8988T (cell line): Measurements from ENCODE around the gene TMEM176B.
"Not testable (repeated sequence)": the region's sequence is repeated elsewhere in the genome, so short reads cannot be mapped to it uniquely, and the experiment has no call there.

Experiments
- DNase-seq: peaks from one replicate; pipeline ENCODE4 v3.0.0; 2011

TMEM176B gene

GRCh38 chr7:150788474-150789269, 11.5 kb downstream of the TMEM176B start:
- DNase-seq = no peak

- DNase-seq = no peak
These were observed 12.6 kb downstream of the TMEM176B start for GRCh38 chr7:150787321-150788281.

GRCh38 chr7:150784954-150785353, 15.2 kb downstream of the TMEM176B start:
- DNase-seq = no peak

GRCh38 chr7:150784120-150784736, 15.9 kb downstream of the TMEM176B start:
- DNase-seq = no peak

- DNase-seq = no peak
These were observed 18.2 kb downstream of the TMEM176B start for GRCh38 chr7:150781961-150782360.

DNA sequence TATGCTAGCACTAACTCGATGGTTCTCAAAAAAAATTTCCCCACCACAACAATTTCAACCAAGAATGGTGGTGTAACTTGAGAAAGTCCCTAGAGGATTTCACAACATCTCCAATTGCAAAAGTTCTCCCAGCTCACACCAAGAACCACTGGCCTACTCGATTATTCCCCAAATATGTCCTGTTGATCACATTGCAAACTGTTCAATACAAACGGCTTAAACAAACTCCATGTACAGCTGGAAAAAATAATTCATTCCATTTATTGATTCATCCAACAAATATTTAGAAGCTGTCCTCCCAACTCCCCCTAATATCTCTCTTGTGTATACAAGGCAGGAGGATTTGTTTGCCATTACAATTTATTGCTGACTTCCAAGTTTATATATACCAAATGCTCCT, 19.1 kb downstream of the TMEM176B start:
- no peak for DNase-seq

DNA sequence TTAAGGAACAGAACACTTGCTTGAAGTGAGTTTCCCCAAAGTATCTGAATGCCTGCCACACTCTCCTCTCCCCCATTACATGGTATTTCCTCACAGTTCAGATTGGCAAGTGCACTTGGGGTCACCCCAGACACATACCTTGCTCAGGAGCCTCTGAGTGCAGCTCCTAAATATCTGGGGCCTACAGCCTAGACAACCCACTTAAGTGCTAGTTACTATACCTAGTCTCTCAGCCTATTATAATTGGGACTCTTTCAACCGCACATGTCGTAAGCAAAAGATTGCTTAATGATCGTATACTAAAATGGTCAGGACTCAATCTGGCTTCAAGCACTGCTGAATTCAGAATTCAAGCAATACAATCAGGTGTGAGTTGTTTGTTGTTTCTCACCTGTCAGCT, 19.9 kb downstream of the TMEM176B start:
- DNase-seq = no peak

- peak; percentile 14 for DNase-seq
These were observed 21.3 kb downstream of the TMEM176B start for GRCh38 chr7:150778738-150779301.

DNA sequence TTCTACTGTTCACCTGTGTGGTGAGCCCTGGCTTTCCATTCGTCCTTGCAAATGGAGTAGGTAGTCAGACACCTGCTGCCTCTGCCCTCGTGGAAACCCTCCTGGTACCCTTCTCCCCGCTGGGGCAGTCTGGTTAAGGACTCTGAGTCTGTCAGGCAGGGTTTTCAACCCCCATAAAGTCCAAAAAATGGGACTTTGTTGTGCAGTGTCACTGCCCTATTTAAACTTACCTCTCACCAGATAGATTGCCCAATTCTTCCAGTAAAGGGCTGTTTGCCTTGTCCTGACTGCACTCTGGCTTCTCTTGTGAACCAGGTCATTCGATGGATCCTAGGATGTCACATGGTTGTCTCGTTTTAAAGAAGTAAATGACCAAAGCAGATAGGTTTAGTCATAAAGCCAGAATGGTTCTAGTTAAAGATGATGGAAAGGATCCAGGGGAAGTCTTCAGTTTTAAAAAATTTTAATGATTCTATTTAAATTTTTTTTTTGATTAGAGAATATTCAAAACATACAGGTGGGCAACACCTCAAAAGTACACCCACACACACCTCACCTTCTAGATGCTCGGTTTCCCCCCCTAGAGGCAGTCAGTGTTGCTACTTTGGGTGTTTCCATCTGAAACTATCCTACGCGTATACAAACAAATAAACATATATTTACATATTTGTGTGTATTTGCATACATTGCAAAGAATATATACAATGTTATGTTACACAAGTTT, 22.0 kb downstream of the TMEM176B start:
- no peak for DNase-seq

DNA sequence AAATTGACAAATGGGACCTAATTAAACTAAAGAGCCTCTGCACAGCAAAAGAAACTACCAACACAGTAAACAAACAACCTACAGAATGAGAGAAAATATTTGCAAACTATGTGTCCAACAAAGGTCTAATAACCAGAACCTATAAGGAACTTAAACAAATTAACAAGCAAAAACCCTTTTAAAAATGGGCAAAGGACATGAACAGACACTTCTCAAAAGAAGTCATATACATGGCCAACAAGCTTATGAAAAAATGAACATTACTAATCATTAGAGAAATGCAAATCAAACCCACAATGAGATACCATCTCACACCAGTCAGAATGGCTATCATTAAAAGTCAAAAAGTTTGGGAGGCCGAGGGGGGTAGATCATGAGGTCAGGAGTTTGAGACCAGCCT, 26.0 kb downstream of the TMEM176B start:
- not testable (repeated sequence) for DNase-seq

DNA sequence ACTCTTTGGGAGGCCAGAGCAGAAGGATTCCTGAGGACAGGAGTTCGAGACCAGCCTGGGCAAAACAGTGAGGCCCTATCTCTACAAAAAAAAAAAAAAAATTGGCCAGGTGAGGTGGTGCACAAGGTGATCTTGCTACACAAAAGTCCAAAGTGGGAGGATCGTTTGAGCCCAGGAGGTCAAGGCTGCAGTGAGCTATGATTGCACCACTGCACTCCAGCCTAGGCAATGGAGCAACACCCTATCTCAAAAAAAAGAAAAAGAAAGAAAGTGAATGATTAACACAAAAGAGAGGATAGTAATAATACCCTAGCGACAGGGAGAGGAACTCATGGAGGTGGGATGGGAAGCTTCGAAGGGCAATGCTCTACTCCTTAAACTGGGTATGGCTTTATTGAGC, 30.4 kb downstream of the TMEM176B start:
- DNase-seq = no peak

GRCh38 chr7:150766334-150766709, 33.8 kb downstream of the TMEM176B start:
- DNase-seq = no peak

DNA sequence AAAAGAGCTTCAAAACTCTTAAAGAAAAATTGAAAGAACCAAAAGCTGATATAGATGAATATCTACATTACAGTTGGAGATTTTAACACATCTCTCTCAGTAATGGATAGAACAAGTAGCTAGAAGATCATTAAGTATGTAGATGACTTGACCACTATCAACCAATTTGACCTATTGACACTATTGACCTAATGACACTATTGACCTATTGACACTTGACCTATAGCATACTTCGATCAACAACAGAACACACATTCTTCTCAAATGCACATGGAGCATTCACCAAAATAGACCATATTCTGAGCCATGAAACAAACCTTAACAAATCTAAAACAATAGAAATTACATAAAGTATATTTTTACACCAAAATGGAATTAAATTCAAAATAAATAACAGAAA, 40.7 kb downstream of the TMEM176B start:
- no peak for DNase-seq

DNA sequence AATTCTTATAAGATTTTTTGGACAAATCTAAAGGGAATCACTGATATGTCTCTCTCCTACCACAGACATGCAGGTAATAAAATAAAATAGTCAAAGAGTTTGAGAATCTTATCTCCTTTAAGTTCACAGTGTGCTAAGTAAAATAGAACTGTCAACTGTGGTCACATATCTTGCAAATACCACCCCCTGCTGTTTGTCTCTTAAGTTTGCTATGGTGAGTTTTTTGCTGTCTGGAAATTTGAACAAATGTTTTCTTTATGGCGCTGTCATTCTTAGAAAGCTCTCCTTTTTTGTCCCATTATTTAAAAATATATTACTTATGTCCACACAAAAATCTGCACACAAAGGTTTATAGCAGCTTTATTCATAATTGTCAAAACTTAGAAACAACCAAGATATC, 43.3 kb downstream of the TMEM176B start:
- DNase-seq = no peak

DNA sequence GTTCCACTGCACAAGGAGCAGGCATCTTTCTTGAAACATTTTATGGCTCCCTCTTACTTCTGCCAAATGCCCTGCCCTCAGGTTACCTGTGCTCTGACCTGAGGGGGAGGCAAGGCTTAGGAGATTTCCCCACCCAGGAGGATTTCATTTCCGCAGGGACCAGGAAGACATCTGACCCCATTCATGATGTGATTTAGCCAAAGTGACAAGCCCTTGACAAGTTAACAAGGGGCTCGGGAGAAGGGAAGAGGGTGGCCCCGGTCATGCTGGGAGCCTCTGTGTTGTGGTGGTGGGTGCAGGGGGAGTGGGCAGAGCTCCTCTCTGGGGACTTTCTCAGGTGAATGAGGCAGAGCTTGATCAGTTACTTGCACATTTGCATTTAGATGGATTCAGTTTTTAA, 44.0 kb downstream of the TMEM176B start:
- no peak for DNase-seq

DNA sequence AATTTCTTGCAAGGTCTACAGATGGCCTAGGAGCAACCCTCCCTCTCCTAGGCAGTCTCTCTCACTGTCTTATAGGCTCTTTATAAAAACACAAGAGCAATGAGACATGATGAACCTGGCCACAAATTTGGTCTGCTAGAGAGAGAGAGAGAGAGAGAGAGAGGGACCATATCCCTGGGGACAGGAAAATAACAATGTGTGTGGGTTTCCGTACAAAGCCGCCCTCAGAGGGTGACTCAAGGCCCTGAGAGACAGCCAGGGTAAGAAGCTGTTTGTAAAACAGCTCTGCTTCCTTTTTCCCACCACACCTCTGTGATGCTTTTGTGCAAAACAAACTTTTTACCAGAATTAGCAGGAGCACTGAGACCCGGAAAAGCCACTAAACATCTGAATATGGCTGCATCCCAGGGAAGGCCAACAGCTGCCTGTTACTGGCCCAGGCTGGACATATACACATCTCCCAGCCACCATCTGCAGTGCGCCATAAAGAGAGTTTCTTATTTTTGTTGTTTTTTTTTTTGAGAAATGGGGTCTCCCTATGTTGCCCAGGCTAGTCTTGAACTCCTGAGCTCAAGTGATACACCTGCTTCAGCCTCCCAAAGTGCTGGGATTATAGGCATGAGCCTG, 44.6 kb downstream of the TMEM176B start:
- DNase-seq = no peak

GRCh38 chr7:150754951-150755350, 45.2 kb downstream of the TMEM176B start:
- no peak for DNase-seq

GRCh38 chr7:150753826-150754603, 46.1 kb downstream of the TMEM176B start:
- DNase-seq = no peak

DNA sequence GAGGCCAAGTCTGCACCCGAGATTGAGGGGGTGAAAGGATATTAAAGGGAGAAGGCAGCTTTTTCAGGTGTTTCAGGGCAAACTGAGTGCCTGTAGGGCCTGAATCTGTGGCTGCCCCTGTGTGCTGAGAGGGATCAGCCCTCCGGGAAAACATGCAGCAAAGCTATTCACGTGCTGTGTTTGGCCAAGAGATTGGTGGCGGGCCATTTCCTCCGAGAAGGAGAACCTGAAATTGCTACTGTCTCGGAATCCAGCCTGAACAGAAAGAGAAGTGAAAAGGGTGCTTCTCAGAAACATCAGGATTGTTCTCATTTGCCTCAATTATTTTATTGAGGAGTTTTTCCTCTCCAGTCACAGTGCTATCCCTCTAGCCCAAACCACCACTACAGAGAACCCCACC, 46.9 kb downstream of the TMEM176B start:
- no peak for DNase-seq

DNA sequence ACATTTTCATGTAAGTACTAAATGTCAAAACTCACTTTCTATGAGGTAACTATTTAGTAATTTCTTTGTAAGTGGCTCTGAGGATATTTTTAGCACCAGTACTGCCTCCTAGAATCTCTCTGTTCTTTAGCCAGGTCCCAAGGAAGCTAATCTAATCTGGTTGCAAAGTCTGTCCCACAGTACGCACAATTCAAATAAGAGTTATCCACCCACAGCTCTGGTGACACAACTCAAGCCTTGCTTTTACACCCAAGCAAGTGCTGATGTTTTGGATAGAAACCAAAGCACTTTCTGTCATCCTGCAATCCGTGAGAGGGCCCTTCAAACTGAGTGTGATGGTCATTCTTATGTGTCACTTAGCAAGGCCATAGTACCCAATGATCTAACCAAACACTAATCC, 48.5 kb downstream of the TMEM176B start:
- no peak for DNase-seq

DNA sequence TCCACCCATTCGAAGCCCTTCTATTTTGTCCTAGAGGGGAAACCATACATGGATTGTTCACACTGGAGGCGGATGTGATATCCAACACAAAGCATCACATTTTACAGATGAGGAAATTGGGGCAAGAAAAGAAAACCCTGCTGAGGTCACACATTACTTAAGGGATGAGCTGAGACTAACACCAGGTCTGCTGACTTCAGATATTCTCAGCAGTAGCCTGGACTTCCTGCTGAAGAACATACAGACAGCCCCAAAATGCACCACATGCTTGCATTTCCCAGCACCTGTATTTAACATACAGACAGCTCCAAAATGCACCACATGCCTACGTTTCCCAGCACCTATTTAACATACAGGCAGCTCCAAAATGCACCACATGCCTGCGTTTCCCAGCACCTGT, 51.8 kb downstream of the TMEM176B start:
- no peak for DNase-seq
